H1 (cell line): ENCODE results near the gene PDP2. TPM values are rescaled to one million over a fixed set of nuclear protein-coding genes. Genes with fewer than 3 reads are reported as not detected.

Source experiments
- CTCF ChIA-PET: fragments of 300-600 bp; sonication (Branson Sonifier 250); formaldehyde crosslinking; loops from one replicate; lab custom pipeline; 2021; ENCODE audit not compliant: partially characterized antibody; lab: Charles Lee
- POLR2A ChIA-PET: fragments of 300-600 bp; sonication (Branson Sonifier 250); formaldehyde crosslinking; loops from one replicate; lab custom pipeline; 2021; ENCODE audit warnings: inconsistent platforms; ENCODE audit not compliant: partially characterized antibody; lab: Charles Lee
- DNase-seq, 2 experiments: peaks; one replicate each; pipeline versions ENCODE4 v3.0.0 to v3.0.0-alpha.2; 2010 to 2022; ENCODE audit warnings: low spot score in 2 of 2, low read depth in 1 of 2, mixed read lengths in 1 of 2
- FAIRE-seq: peaks from 2 replicates; lab custom pipeline; 2011; peaks lifted over from hg19 to GRCh38; lab: Jason Lieb, UNC
- H2AFZ ChIP-seq: 2 replicates; pipeline ENCODE4 v1.8.1; 2012; ENCODE audit warnings: low read length, inconsistent platforms
- H2AK5ac ChIP-seq: 2 replicates; pipeline ENCODE4 v1.6.1; 2013; ENCODE audit warnings: low read depth, low read length
- H2BK120ac ChIP-seq: replicated peaks from 2 replicates; pipeline ENCODE3; 2013; ENCODE audit warnings: low read depth, low read length, inconsistent platforms
- H2BK12ac ChIP-seq: 2 replicates; pipeline ENCODE4 v1.6.1; 2013; ENCODE audit warnings: low read depth, low read length
- H2BK15ac ChIP-seq: 2 replicates; pipeline ENCODE4 v1.6.1; 2013; ENCODE audit warnings: low read length
- H2BK20ac ChIP-seq: 2 replicates; pipeline ENCODE4 v1.6.1; 2013; ENCODE audit warnings: low read length
- H2BK5ac ChIP-seq: 2 replicates; pipeline ENCODE4 v1.6.1; 2013; ENCODE audit warnings: low read depth, low read length
- H3K14ac ChIP-seq: 2 replicates; pipeline ENCODE4 v1.6.1; 2013; ENCODE audit warnings: inconsistent platforms; ENCODE audit not compliant: insufficient read length
- H3K18ac ChIP-seq: 2 replicates; pipeline ENCODE4 v1.6.1; 2013; ENCODE audit warnings: low read length; ENCODE audit errors: extremely low read depth
- H3K23ac ChIP-seq: 2 replicates; pipeline ENCODE4 v1.6.1; 2013; ENCODE audit warnings: inconsistent platforms; ENCODE audit not compliant: insufficient read length
- H3K23me2 ChIP-seq: 2 replicates; pipeline ENCODE4 v1.6.1; 2013; ENCODE audit warnings: low read depth, low read length
- H3K27ac ChIP-seq: 2 replicates; pipeline ENCODE4 v1.6.1; 2011; ENCODE audit warnings: low read depth, low read length, inconsistent platforms
- H3K27me3 ChIP-seq, 4 experiments: replicated peaks in 1 of 4; 1 replicate in 1 of 4; 2 replicates in 3 of 4; pipeline versions ENCODE4 v1.6.1 to v1.8.1; 2011 to 2013; ENCODE audit warnings: low read length in 3 of 4, mild to moderate bottlenecking in 3 of 4, inconsistent platforms in 2 of 4, mixed read lengths in 2 of 4, moderate library complexity in 1 of 4; ENCODE audit not compliant: control insufficient read depth in 3 of 4, insufficient read depth in 3 of 4; ENCODE audit errors: extremely low read depth in 1 of 4
- H3K36me3 ChIP-seq, 4 experiments: 2 replicates each; pipeline versions ENCODE4 v1.6.1 to v1.8.1; 2011 to 2013; ENCODE audit warnings: mild to moderate bottlenecking in 4 of 4, low read length in 3 of 4, moderate library complexity in 2 of 4, control low read depth in 1 of 4, inconsistent platforms in 1 of 4; ENCODE audit not compliant: insufficient read depth in 4 of 4, control insufficient read depth in 2 of 4
- H3K4ac ChIP-seq: replicated peaks from 2 replicates; pipeline ENCODE3; 2013; ENCODE audit warnings: low read length, low read depth, mixed read lengths, inconsistent platforms; ENCODE audit not compliant: insufficient read length
- H3K4me1 ChIP-seq, 4 experiments: replicated peaks in 1 of 4; 1 replicate in 1 of 4; 2 replicates in 3 of 4; pipeline versions ENCODE4 v1.6.1 to v1.8.1; 2011 to 2013; ENCODE audit warnings: low read length in 3 of 4, inconsistent platforms in 2 of 4, mixed read lengths in 1 of 4; ENCODE audit not compliant: insufficient read depth in 4 of 4, control insufficient read depth in 3 of 4
- H3K4me2 ChIP-seq, 2 experiments: 2 replicates each; pipeline versions ENCODE4 v1.6.1 to v1.8.1; 2011 to 2013; ENCODE audit warnings: low read depth in 2 of 2, low read length in 2 of 2, control low read depth in 1 of 2, inconsistent platforms in 1 of 2, mild to moderate bottlenecking in 1 of 2; ENCODE audit not compliant: insufficient read depth in 1 of 2
- H3K4me3 ChIP-seq, 4 experiments: fragments of 200-600, 300-600 bp in 1 of 4; sonication (generic), shearing (Covaris generic), sonication (Bioruptor Twin) in 1 of 4; 2 replicates each; pipeline versions ENCODE4 v1.5.1 to v1.8.1; 2011 to 2016; ENCODE audit warnings: low read length in 4 of 4, low read depth in 3 of 4, control low read depth in 2 of 4, inconsistent platforms in 2 of 4, mild to moderate bottlenecking in 2 of 4, mixed read lengths in 1 of 4, moderate library complexity in 1 of 4; ENCODE audit not compliant: insufficient read depth in 2 of 4; ENCODE audit errors: extremely low read depth in 1 of 4
- H3K56ac ChIP-seq: replicated peaks from 2 replicates; pipeline ENCODE3; 2013; ENCODE audit warnings: low read depth, mild to moderate bottlenecking, mixed read lengths, low read length, inconsistent platforms; ENCODE audit not compliant: insufficient read length
- H3K79me1 ChIP-seq: 2 replicates; pipeline ENCODE4 v1.6.1; 2013; ENCODE audit warnings: low read depth, low read length, control low read depth
- H3K79me2 ChIP-seq, 2 experiments: 2 replicates each; pipeline versions ENCODE4 v1.6.1 to v1.8.1; 2012 to 2013; ENCODE audit warnings: low read length in 2 of 2, mild to moderate bottlenecking in 2 of 2, inconsistent platforms in 1 of 2; ENCODE audit not compliant: insufficient read depth in 2 of 2, control insufficient read depth in 1 of 2
- H3K9ac ChIP-seq, 4 experiments: replicated peaks in 1 of 4; 1 replicate in 1 of 4; 2 replicates in 3 of 4; pipeline versions ENCODE4 v1.6.1 to v1.8.1; 2011 to 2013; ENCODE audit warnings: low read depth in 3 of 4, low read length in 3 of 4, control low read depth in 2 of 4, mild to moderate bottlenecking in 2 of 4, moderate library complexity in 2 of 4, inconsistent platforms in 1 of 4; ENCODE audit errors: extremely low read depth in 1 of 4
- H3K9me3 ChIP-seq, 2 experiments: 2 replicates each; pipeline versions ENCODE4 v1.6.1 to v1.8.1; 2012 to 2013; ENCODE audit warnings: mild to moderate bottlenecking in 2 of 2, moderate library complexity in 2 of 2, control low read depth in 1 of 2, inconsistent platforms in 1 of 2, low read depth in 1 of 2, low read length in 1 of 2, mixed read lengths in 1 of 2; ENCODE audit not compliant: insufficient read depth in 2 of 2
- H4K20me1 ChIP-seq, 2 experiments: replicated peaks in 1 of 2; 2 replicates each; pipeline versions ENCODE3 to v1.8.1; 2011 to 2013; ENCODE audit warnings: inconsistent platforms in 2 of 2, low read length in 2 of 2, mild to moderate bottlenecking in 1 of 2; ENCODE audit not compliant: insufficient read depth in 2 of 2, control insufficient read depth in 1 of 2
- H4K5ac ChIP-seq: 2 replicates; pipeline ENCODE4 v1.6.1; 2013; ENCODE audit warnings: low read length, low read depth, mixed read lengths, inconsistent platforms; ENCODE audit not compliant: insufficient read length
- H4K8ac ChIP-seq: 2 replicates; pipeline ENCODE4 v1.8.0; 2013; ENCODE audit warnings: mild to moderate bottlenecking, moderate library complexity, low read length, inconsistent platforms; ENCODE audit not compliant: insufficient read depth; ENCODE audit errors: extremely low read depth
- H4K91ac ChIP-seq: replicated peaks from 2 replicates; pipeline ENCODE3; 2013; ENCODE audit warnings: low read length, mixed read lengths, inconsistent platforms; ENCODE audit not compliant: insufficient read length
- CHD1 ChIP-seq: IDR thresholded peaks from 2 replicates; pipeline ENCODE4 v1.6.1; 2012; ENCODE audit warnings: low read depth, low read length, improper control_type of control experiment
- CTBP2 ChIP-seq: IDR thresholded peaks from 2 replicates; pipeline ENCODE4 v1.7.0; 2011; ENCODE audit warnings: borderline replicate concordance, mild to moderate bottlenecking, moderate library complexity, mixed read lengths, low read length; ENCODE audit not compliant: insufficient read depth, insufficient read length
- EZH2 ChIP-seq: fragments of 200-600 bp; sonication (generic); IDR thresholded peaks from 2 replicates; pipeline ENCODE4 v1.7.1; 2012; ENCODE audit warnings: low read depth, mild to moderate bottlenecking, moderate library complexity, low read length, inconsistent platforms; ENCODE audit not compliant: severe bottlenecking
- FOSL1 ChIP-seq: IDR thresholded peaks from 2 replicates; pipeline ENCODE4 v1.6.1; 2011; ENCODE audit warnings: mild to moderate bottlenecking, low read depth, low read length, moderate library complexity; ENCODE audit not compliant: insufficient read depth
- HDAC6 ChIP-seq: IDR thresholded peaks from one replicate; pipeline ENCODE4 v1.7.1; 2012; ENCODE audit warnings: low read depth, mild to moderate bottlenecking, inconsistent platforms, low read length, moderate library complexity
- PHF8 ChIP-seq: fragments of 200-600 bp; sonication (generic); conservative IDR thresholded peaks from 2 replicates; pipeline ENCODE4 v1.7.1; 2012; ENCODE audit warnings: low read depth, mild to moderate bottlenecking, inconsistent platforms, low read length, moderate library complexity
- POLR2AphosphoS5 ChIP-seq: IDR thresholded peaks from 2 replicates; pipeline ENCODE4 v1.6.1; 2011; ENCODE audit warnings: low read depth, low read length
- TAF1 ChIP-seq: IDR thresholded peaks from 2 replicates; pipeline ENCODE4 v1.6.1; 2011; ENCODE audit warnings: mild to moderate bottlenecking, low read depth, low read length
- TCF12 ChIP-seq: IDR thresholded peaks from 2 replicates; pipeline ENCODE4 v1.6.1; 2011; ENCODE audit warnings: low read depth, mild to moderate bottlenecking, low read length
- TEAD4 ChIP-seq: IDR thresholded peaks from 2 replicates; pipeline ENCODE4 v1.6.1; 2012; ENCODE audit warnings: low read depth, low read length, inconsistent platforms, mixed read lengths
- WGBS, 2 experiments: shearing (Covaris generic) in 1 of 2; methylation state at CpG; one replicate each; pipeline versions ENCODE4 v1.1.6 to v1.1.7; 2013 to 2015; ENCODE audit warnings: low lambda C conversion rate in 2 of 2, mixed read lengths in 2 of 2, inconsistent platforms in 1 of 2, low coverage in 1 of 2, missing lambda C conversion rate in 1 of 2; ENCODE audit not compliant: insufficient replicate concordance in 2 of 2, insufficient coverage in 1 of 2, insufficient read length in 1 of 2; ENCODE audit errors: extremely low coverage in 1 of 2, missing lambda C conversion rate in 1 of 2; 5-methylcytosine and 5-hydroxymethylcytosine counted together
- polyA plus RNA-seq, 7 experiments: library from polyadenylated mRNA; depleted of rRNA in 3 of 7; stranded (reverse) in 5 of 7; unstranded in 2 of 7; fragments of >200 nt in 5 of 7; fragments of 200-250 nt in 2 of 7; gene quantifications; 1 replicate in 5 of 7; 2 replicates in 1 of 7; 4 replicates in 1 of 7; pipeline versions ENCODE4 v1.2.1 to v1.2.3, GENCODE V29; 2011 to 2013; ENCODE audit warnings: missing spikeins in 2 of 7, mixed read lengths in 2 of 7
- total RNA-seq: library from RNA; stranded (reverse); fragmentation: NEBNext Ultra II Directional; extraction: Animal tissue kit (Norgen Biotek cat#: 25700); gene quantifications from 2 replicates; pipeline ENCODE4 v1.2.1, GENCODE V29; 2021
- TF ChIP-seq, protein P1 (sequence below): IDR thresholded peaks from 2 replicates; pipeline ENCODE4 v1.6.1; 2012; ENCODE audit warnings: inconsistent platforms
- TF ChIP-seq, protein P2 (sequence below): IDR thresholded peaks from 2 replicates; pipeline ENCODE4 v1.6.1; 2012; ENCODE audit warnings: low read length, inconsistent platforms

The PDP2 gene
- total and polyA plus RNA-seq, 2 of the 8 experiments (the other 6 are each of a cell fraction or from before 2014, with no cell fraction given) = 11.7 to 36.5 TPM

DNA sequence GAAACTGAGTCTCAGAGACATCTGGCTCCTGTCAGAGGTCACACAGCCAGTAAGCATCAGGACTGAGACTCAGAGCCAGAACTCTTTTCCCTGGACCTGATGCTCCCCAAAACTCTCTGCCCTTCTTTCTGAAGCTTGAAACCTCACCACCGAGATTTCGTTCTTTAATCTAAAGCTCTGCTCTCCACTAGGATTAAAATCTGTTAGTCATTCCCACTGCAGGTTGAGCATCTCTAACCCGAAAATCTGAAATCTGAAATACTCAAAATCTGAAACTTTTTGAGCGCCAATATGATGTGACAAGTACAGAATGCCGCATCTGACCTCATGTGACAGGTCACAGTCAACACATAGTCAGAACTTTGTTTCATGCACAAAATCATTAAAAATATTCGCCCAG is 36.2 kb downstream of the PDP2 start:
- Histone ChIP-seq H2BK120ac (no peak overlapping the region), H3K9ac (no peak overlapping the region), H3K4me1 (no peaks in the 10 kb centered on the region; a peak in 1 of 7 replicates), H2BK20ac (no peak overlapping the region), H2BK15ac (no peak overlapping the region), H4K91ac (no peak overlapping the region), H4K8ac (no peak overlapping the region), H3K27me3 (peaks cover 0 to 5% (median 2%) of the 10 kb centered on the region in 4 experiments; a peak in 3 of 7 replicates), H3K56ac (no peak overlapping the region), H4K20me1 (peaks cover 0 to 5% of the 10 kb centered on the region in 2 experiments), H3K36me3 (no peaks in the 10 kb centered on the region), H2BK12ac (no peak overlapping the region), H3K23me2 (peaks cover 3% of the 10 kb centered on the region; the same call in 1 of the 2 replicates), H3K79me2 (no peaks in the 10 kb centered on the region), H2AFZ (no peak overlapping the region), H2BK5ac (no peak overlapping the region), H3K9me3 (no peaks in the 10 kb centered on the region), H3K4me2 (no peak overlapping the region), H2AK5ac (no peak overlapping the region), H3K27ac (no peak overlapping the region), H3K23ac (no peak overlapping the region), H3K79me1 (no peaks in the 10 kb centered on the region), H3K14ac (no peak overlapping the region), H4K5ac (no peak overlapping the region), H3K4me3 (no peak overlapping the region), H3K18ac (no peak overlapping the region), H3K4ac (no peak overlapping the region)
- DNase-seq = no peak
- WGBS, 2 experiments = 87% methylated on average over 6 of the region's 6 CpGs; no CpG with 5 or more reads in 1 of the 2 experiments
- POLR2A ChIA-PET = no interaction called here
- FAIRE-seq = no peak
- CTCF ChIA-PET = interaction anchor here (1.0 to 42.0 kb wide), 5 partner anchors 1 to 50 kb away, joined by 3 to 1009 read pairs (median 3); partner anchors contain the start of genes CDH16, PDP2 and RRAD
- TF ChIP-seq, protein P1, sequence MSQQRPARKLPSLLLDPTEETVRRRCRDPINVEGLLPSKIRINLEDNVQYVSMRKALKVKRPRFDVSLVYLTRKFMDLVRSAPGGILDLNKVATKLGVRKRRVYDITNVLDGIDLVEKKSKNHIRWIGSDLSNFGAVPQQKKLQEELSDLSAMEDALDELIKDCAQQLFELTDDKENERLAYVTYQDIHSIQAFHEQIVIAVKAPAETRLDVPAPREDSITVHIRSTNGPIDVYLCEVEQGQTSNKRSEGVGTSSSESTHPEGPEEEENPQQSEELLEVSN = no peak
- TF ChIP-seq TEAD4 (no peak), EZH2 (no peak), PHF8 (no peak), TAF1 (no peak), TCF12 (no peak), FOSL1 (no peak), CTBP2 (no peak), POLR2AphosphoS5 (no peak), CHD1 (no peak), HDAC6 (no peak)
- TF ChIP-seq, protein P2, sequence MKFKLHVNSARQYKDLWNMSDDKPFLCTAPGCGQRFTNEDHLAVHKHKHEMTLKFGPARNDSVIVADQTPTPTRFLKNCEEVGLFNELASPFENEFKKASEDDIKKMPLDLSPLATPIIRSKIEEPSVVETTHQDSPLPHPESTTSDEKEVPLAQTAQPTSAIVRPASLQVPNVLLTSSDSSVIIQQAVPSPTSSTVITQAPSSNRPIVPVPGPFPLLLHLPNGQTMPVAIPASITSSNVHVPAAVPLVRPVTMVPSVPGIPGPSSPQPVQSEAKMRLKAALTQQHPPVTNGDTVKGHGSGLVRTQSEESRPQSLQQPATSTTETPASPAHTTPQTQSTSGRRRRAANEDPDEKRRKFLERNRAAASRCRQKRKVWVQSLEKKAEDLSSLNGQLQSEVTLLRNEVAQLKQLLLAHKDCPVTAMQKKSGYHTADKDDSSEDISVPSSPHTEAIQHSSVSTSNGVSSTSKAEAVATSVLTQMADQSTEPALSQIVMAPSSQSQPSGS = no peak
